Measurements from ENCODE around the gene PRAMEF4.
A peak's percentile ranks its signal among the peaks of the same experiment; 100 is the strongest.
"Not testable (repeated sequence)": the region's sequence is repeated elsewhere in the genome, so short reads cannot be mapped to it uniquely, and the experiment has no call there.

PRAMEF4 gene

GRCh38 chr1:12886101-12886500 is at the start of gene PRAMEF4:
TSS of gene PRAMEF4 (minus strand) at chr1:12886201. CDS start at chr1:12883394, 2,807 bp downstream.
- FAIRE-seq; DNase-seq (ENCODE audit: low spot score): not testable (repeated sequence)

DNA sequence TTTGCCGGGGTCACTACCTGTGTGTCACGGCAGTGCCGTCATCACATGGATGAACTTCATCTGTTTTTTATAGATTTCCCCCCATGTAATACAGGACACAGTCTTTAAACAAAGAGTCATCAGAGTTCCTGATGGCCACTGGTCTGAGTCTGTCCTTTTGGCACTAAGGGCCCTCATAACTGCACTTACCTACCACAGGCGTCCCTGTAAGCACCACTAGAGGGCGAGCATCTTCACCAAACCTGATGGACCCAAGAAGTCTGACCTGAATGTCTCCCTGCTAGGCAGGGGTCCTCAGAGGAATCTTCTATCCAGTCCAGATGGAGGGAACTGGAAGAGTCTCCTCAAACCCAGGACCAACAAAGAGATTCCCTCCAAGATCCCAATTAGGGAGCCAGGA is 38.4 kb upstream of the PRAMEF4 start:
- FAIRE-seq: not testable (repeated sequence)

DNA sequence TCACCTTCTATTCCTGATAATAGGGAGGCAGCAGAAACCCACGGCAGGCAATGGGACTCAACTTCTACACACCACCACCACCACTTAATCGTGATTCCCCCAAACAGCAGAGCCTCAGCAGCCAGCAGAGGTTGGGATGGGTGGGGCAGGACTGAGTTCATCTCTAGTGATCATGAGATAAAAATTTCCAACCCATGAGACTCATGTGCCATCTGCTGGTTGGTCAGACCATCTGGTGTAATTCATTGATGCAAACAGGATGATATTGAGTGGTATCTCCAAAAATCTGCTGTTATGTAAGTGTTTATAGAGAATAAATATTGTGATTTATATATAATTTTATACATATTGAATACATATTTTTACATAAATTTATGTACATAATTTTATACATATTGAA is 35.7 kb upstream of the PRAMEF4 start:
- not testable (repeated sequence) for DNase-seq (ENCODE audit: low spot score)
- peak; percentile 70 for FAIRE-seq

More for the DNA sequence above, 38.4 kb upstream of the PRAMEF4 start:
- not testable (repeated sequence) for DNase-seq (ENCODE audit: low spot score)

DNA sequence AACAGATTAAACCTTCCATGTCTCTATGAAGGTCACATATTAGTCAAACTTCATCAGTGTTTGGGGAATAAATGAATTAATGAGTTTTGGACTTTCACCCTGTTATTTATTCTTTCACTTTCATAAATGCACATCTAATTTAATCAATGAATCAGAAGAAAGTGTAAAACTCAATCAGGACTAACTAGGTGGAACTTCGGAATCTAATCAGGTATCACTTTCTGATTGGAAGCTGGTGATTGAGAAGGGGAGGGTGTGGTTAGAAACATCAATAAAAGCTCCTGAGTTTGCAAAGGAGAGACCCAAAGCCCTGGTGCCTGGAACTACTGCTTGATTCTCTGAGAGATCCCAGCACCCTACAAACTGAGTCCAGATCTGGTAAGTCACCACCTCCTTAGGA is 30.3 kb upstream of the PRAMEF4 start, which contains the start of gene PRAMEF7:
TSS of gene PRAMEF7 (plus strand) at position 301 of the 400 bp plus-strand sequence. CDS start 1,083 bp downstream, outside the sequence.
- DNase-seq (ENCODE audit: low spot score); FAIRE-seq: not testable (repeated sequence)

GRCh38 chr1:12903793-12904572 is 18.0 kb upstream of the PRAMEF4 start:
- DNase-seq (ENCODE audit: low spot score); FAIRE-seq: not testable (repeated sequence)

- not testable (repeated sequence) for DNase-seq (ENCODE audit: low spot score); FAIRE-seq
Observed at GRCh38 chr1:12899186-12899585, 13.2 kb upstream of the PRAMEF4 start.

- not testable (repeated sequence) for FAIRE-seq; DNase-seq (ENCODE audit: low spot score)
Observed at GRCh38 chr1:12898170-12898569, 12.2 kb upstream of the PRAMEF4 start, which contains the start of gene PRAMEF10. TSS of gene PRAMEF10 (minus strand) at chr1:12898270. CDS start at chr1:12895847, 2,423 bp downstream.

DNA sequence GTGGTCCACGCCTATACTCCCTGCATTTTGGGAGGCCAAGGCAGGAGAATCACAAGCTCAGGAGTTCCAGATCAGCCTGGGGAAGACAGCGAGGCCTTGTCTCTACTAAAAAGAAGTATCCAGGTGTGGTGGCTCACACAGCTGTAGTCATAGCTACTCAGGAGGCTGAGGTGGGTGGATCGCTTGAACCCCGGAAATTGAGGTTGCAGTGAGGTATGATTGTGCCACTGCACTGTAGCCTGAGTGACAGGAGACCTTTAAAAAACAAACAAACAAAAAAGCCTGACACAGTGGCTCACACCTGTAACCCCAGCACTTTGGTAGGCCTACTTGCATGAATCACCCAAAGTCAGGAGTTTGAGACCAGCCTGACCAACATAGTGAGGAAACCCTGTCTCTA is 7.5 kb downstream of the PRAMEF4 start:
- not testable (repeated sequence) for FAIRE-seq; DNase-seq (ENCODE audit: low spot score)

DNA sequence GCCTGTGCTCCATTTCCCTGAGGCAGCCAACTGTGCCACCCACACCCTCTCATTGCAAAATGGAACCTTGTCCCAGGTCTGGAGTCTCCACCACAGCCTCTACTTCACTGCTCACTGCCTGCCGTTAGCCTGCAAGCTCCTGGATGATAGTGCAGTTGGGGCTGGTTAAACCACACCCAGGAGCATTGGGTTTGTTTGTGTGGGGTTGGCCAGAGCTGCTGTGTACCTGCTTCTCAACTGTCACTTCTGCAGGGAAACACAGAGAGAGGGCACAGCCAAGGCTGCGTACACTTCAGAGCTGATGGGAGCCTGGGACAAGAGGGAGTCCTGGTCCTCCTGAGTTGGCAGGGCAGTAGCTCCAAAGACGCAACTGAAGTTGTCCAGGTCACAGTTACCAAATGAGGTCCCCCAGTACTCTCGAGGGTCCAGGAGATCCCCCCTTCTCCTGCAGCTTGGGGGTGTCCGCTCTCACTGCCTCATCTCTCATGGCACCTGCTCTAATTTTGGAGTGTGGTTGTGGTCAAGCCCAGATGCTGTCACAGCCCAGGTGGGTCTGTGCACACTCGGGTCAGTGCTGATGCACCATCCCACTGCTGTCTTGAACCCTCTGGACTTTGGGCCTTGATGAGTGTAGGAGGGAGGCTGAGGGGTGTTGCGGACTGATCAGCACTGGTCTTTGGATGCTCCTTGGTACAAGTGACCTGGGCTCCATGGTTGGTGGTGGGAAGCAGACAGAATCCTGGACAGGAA is 22.7 kb downstream of the PRAMEF4 start:
- FAIRE-seq; DNase-seq (ENCODE audit: low spot score): not testable (repeated sequence)

DNA sequence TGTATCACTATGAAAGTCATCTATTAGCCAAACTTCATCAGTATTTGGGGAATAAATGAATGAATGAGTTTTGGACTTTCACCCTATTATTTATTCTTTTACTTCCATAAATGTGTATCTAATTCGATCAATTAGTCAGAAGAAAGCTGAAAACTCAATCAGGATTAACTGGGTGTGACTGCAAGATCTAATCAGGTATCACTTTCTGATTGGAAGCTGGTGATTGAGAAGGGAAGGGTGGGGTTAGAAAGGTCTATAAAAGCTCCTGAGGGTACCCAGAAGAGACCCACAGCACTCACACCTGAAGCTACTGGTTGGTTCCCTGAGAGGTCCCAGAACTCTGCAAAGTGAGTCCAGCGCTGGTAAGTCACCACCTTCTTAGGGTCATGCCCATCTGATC is 29.2 kb downstream of the PRAMEF4 start, which contains the start of gene PRAMEF2:
TSS of gene PRAMEF2 (plus strand) at position 301 of the 400 bp plus-strand sequence. CDS start 1,924 bp downstream, outside the sequence.
- not testable (repeated sequence) for FAIRE-seq; DNase-seq (ENCODE audit: low spot score)

- peak; percentile 35 for DNase-seq (ENCODE audit: low spot score)
- no peak for FAIRE-seq
Observed at GRCh38 chr1:12851779-12852178, 34.2 kb downstream of the PRAMEF4 start.

DNA sequence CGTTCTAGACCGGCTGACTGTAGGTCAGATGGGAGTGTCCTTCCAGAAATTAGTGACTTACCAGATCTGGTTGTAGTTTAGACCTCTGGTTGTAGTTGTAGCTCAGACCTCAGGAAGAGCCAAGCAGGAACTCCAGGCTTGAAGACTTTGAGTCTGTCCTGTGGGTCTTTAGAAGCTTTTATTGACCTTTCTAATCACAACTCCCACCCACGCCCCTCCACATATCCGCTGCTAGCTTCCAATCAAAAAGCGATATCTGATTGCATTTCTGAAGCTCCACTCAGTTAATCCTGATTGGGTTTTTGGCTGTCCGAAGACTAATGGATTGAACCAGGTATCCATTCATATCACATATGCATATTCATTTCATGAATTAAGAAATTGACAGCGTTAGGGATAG is 37.4 kb downstream of the PRAMEF4 start, which contains the start of gene HNRNPCL1:
TSS of gene HNRNPCL1 (minus strand) at position 101 of the 400 bp plus-strand sequence. CDS start 431 bp downstream, outside the sequence.
- DNase-seq (ENCODE audit: low spot score); FAIRE-seq: not testable (repeated sequence)

DNA sequence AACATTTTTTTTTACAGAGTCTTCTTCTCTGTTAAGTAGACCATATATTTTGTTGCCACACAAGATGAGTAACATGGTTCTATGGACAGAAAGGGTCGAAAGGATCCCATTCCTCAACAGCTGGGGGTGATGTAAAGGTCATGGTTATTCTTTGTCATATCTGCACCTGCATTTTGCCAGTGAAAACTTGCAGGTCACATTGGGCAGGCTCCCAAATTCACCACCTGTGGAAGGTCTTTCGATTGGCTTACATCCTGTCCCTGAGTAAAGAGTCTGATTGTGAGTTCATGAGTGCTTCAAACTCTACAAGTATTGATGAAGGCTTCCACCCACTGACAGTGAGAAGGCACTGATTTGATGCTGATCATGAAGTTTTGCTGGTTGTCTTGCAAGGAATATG is 52.8 kb downstream of the PRAMEF4 start:
- not testable (repeated sequence) for FAIRE-seq; DNase-seq (ENCODE audit: low spot score)

DNA sequence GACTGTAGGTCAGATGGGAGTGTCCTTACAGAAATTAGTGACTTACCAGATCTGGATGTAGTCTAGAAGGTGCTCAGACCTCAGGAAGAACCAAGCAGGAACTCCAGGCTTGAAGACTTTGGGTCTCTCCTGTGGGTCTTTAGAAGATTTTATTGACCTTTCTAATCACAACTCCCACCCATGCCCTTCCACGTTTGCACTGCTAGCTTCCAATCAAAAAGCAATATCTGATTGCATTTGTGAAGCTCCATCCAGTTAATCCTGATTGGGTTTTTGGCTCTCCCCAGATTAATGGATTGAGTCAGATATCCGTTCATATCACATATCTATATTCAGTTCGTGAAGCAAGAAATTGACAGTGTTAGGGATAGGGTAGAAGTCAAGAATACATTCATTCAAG is 54.7 kb downstream of the PRAMEF4 start, which contains the start of gene PRAMEF11:
TSS of gene PRAMEF11 (minus strand) at position 101 of the 400 bp plus-strand sequence. CDS start 2,621 bp downstream, outside the sequence.
- not testable (repeated sequence) for DNase-seq (ENCODE audit: low spot score); FAIRE-seq

Measured in RCC 7860 (cell line).